Activated CD8-positive, alpha-beta memory T cell treated with anti-CD3 and anti-CD28 coated beads for 48 hours (primary cell): Measurements from ENCODE around the gene MCF2L2.

Source experiments
- DNase-seq, 3 experiments: peaks; one replicate each; pipeline ENCODE4 v3.0.0-alpha.2; 2020; ENCODE audit warnings: low read depth in 2 of 3, low spot score in 2 of 3

The MCF2L2 gene

GRCh38 chr3:183212096-183212495 lies 216.3 kb downstream of the MCF2L2 start:
- no peak for DNase-seq

DNA sequence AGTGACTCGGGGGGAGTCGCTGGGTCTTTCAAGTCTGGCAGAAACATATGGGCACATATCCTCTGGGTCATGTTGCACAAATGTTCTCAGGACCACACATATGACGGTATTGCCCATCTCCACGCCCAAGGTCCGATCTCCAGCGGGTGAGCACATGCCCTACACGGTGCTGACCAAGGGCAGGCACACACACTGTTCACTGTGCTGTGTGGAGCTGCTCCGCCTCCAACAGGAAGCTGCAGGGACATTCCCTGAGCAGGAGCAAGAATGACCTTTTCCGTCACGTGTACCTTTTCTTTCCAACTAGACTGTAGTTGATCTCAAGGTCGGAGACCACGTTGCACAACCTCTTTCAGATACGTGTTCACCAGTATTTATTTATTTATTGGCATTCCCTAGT lies 217.1 kb downstream of the MCF2L2 start:
- DNase-seq = no peak

DNA sequence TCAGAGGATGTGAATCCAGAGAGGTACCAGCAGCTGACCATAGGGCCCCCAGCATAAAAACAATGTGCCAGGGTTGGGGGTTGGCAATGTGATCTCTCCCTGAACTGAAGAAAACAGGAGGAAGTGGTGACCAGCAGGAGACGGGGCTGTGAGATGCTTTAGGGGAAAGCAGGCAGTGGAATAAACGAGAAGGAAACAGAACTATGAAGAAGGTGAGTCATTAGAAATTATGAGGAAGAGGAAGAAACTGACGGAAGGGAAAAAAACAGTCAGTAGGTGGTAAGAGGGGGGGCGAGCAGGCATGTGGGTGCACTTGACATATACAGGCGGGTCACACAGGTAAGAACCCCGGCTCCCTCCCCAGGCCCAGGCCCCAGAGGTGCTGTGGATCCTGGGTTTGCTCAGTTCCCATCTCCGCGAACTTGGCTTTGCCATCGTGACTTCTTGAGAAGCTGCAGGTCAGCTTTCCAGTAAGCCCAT lies 217.5 kb downstream of the MCF2L2 start:
- peak in 1 of 3 experiments; percentile 7 for DNase-seq

GRCh38 chr3:183210341-183210740 lies 218.1 kb downstream of the MCF2L2 start:
- DNase-seq = no peak

- DNase-seq = no peak
Measured at GRCh38 chr3:183208800-183209199, 219.6 kb downstream of the MCF2L2 start.

DNA sequence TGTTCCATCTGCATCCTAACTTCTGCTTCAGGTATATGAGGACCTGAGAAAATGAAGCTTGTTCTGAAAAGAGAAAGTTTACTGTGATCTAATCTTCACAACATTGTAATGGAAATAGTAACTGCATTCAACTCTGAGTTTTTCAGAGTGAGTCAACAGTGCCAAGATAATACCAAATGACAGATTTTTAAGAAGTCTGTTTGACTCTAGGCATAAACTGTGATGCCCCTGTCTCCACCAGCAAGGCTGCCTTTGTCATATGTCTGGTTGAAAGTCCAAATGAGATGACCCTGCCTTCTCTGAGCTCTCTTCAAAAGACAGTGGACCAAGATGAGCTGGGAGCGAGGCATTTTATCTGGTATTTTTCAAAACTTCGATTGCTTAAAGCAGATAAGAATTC lies 220.2 kb downstream of the MCF2L2 start:
- no peak for DNase-seq

- DNase-seq = no peak
Measured at GRCh38 chr3:183203670-183204069, 224.7 kb downstream of the MCF2L2 start.

GRCh38 chr3:183202004-183202722 lies 226.3 kb downstream of the MCF2L2 start:
- DNase-seq = no peak

- DNase-seq = no peak
Measured at GRCh38 chr3:183198939-183199338, 229.5 kb downstream of the MCF2L2 start.

- no peak for DNase-seq
Measured at GRCh38 chr3:183197734-183198133, 230.7 kb downstream of the MCF2L2 start.

DNA sequence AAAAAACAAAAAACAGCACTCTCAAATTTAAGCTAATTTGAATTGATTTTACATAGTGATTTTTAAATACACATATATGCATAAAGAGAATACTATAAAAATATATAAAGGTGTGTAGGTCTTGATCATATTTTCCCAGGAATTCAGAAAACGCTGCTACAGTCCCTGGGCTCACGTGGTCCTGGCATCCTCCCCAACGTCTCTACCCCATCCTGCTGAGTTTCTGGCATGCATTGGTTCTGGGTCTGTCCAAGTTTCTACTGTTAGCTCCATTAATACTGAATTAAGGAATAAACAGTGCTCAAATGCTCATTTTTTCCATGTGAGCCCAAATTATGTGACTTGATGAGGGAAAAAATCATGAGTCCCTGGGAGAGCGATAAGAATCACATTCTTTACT lies 233.2 kb downstream of the MCF2L2 start:
- DNase-seq = no peak

DNA sequence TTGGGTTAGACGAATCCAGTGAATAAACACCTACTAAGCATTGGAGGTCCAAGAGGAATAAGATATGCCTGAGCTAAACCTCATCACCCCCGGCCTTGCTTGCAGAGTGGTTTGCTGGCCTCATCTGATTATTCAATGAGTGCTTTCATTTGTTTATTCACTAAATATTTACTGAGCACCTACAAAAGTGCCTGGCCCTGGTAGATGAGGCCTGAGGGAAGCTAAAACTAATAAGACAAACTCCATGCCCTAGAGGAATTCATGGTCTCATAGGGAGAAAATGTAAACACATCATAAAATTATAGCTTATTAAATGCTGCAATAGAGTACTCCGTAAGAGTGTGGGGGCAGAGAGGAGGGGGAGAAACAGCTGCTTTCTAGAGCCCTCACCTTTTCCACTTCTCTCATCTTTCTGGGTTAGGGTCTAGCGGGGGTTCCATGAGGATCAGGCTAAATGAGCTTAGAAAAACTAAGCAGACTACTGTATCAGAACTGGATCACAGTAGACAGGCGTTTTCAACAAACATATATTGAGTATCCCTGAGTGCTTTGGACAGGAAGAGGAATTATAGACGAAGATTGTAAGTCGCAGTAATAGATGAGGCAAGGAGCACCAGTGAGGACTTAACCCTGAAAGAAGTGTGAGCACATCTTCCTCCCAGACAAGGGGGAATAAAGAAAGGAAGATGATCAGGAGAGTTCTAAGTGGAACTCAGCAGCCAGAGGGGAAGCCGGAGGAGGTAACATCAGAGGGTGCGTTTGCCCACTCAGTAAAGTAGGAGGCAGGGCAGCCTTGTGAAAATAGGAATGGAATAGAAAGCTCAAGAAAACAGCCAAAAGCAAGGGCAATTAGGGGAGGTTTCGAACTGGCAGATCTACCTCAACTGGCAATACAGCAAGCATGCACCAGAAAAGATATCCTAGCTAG lies 234.4 kb downstream of the MCF2L2 start:
- no peak for DNase-seq

DNA sequence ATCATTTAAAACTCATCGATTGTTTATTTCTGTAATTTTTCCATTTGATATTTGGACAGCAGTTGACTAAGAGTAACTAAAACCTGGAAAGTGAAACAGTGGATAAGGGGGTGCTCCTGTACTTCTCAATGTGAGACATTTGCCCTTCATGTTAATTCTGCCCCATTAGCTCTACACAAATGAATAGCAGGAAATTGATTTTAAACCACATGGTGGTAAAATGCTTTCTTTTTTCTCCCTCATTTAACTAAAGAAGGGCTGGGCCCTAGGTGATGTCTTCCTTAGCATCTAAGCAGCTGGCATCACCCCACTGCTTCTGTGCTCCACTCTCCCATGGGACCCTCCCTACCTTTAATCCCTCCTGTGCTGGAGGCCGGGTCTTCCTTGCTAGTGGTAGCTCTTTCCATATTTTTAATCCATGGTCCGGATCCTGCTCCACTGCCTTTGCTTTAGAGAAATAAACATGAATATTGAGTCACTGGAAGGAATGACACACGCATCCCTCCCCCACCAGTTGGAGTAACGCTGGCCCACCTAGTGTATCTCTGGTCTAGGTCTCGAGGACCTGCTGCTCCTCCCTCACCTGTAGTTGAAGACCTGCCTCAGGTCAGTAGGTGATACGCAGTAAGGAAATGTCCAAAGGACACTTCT lies 235.6 kb downstream of the MCF2L2 start:
- no peak for DNase-seq

DNA sequence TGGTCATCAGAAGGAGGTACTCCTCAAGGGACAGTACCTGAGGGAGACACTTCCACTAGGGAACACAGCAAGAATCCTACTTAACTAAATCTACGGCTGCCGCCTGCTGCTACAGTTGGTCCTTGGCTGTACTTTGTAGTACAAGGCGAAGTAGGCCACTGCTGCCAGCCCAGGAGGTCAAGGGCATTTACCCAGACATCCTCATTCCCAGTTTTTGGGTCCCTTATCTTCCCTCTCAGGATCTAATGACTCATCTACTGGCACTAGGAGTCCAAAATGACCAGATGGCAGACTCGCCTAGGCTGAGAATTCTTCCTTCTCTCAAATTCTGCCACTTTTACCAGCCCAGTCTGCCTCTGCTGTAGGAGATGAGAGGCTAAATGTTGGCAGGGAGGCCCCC lies 238.8 kb downstream of the MCF2L2 start:
- DNase-seq = no peak

- DNase-seq = no peak
Measured at GRCh38 chr3:183188895-183189462, 239.4 kb downstream of the MCF2L2 start.

- DNase-seq = no peak
Measured at GRCh38 chr3:183185696-183186095, 242.7 kb downstream of the MCF2L2 start.

DNA sequence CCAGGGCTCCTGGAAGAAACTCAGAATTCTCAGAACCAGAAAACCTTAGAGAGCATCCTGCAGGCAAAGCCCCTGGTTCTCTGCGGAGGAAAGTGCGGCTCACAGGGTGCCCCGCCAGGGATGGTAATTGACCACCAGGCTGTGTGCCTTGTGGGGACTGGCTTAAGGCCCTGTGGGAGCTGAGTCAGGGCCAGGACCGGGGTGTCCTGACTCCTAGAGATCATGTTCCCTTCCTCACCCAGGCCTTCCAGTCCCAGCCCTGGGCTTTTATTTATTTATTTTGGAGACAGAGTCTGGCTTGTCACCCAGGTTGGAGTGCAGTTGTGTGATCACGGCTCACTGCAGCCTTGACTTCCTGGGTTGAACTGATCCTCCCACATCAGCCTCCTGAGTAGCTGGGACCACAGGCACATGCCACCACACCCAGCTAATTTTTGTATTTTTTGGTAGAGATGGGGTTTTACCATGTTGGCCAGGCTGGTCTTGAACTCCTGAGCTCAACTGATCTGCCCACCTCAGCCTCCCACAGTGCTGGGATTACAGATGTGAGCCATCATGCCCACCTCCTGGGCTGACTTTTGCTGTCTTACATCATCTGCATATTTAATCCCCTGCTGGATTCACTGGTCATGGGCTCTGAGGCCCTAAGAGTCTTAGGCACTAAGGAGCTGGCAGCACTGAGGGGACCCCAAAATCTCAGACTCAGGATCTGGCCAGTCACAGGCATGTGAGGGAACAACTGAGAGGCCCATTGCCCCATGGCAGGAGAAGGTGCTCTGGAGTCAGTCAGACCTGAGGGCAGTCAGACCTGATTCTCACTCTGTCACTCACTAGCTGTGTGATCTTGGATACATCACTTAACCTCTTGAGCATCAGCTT lies 245.4 kb downstream of the MCF2L2 start:
- DNase-seq = no peak

- DNase-seq = no peak
Measured at GRCh38 chr3:183182073-183182472, 246.3 kb downstream of the MCF2L2 start.

GRCh38 chr3:183181606-183182005 lies 246.8 kb downstream of the MCF2L2 start:
- DNase-seq = no peak

DNA sequence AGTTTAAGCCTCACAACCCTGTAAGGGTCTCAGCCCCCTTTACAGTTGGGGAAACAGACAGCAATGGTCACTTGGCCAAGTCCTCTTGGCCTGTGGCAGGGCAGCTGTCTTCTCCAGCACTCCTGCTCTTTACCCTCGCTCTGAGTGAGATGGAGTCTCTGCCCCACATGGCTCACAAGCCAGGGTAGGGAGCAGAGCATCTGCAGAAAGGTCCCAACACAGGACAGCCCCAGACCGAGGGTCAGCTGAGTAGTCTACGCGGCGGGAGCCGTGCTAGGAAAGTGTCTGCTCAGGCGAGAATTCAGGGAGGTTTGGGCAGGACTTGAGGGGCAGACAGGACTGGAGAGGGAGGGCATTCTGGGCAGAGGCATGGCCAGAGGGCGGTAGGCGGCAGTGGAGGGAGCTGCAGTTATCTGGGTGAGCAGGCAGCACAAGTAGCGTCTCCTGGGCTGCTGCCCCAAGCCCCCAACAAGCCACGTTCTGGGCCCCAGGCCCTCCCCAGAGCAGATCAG lies 247.6 kb downstream of the MCF2L2 start:
- no peak for DNase-seq
